T-helper 2 cell treated with Interferon-gamma antibody and Interleukin-4, amounts not matched to agents 5 μg/mL and 100 μg/mL, for 36 hours (primary cell): Measurements from ENCODE around the gene XCL2.

Experiments
- DNase-seq: peaks from one replicate; pipeline ENCODE4 v3.0.0; 2021; ENCODE audit warnings: low spot score
- H3K27ac Mint-ChIP-seq: one replicate; pipeline ENCODE4 v1.8.0; 2021; ENCODE audit warnings: mild to moderate bottlenecking, mixed read lengths
- H3K27me3 Mint-ChIP-seq: one replicate; pipeline ENCODE4 v1.8.0; 2021; ENCODE audit warnings: low read depth, mixed read lengths
- H3K36me3 Mint-ChIP-seq: one replicate; pipeline ENCODE4 v1.8.0; 2021; ENCODE audit warnings: low read depth, mixed read lengths
- H3K4me1 Mint-ChIP-seq: one replicate; pipeline ENCODE4 v1.8.0; 2021; ENCODE audit warnings: low read depth, mixed read lengths
- H3K4me3 Mint-ChIP-seq: one replicate; pipeline ENCODE4 v1.8.0; 2022; ENCODE audit warnings: mild to moderate bottlenecking, moderate library complexity, mixed read lengths
- H3K9me3 Mint-ChIP-seq: one replicate; pipeline ENCODE4 v1.8.0; 2021; ENCODE audit warnings: mixed read lengths

Gene XCL2

GRCh38 chr1:168498956-168499687, 44.7 kb downstream of the XCL2 start:
- Mint-ChIP-seq H3K9me3 (no peaks in the 10 kb centered on the region), H3K4me3 (no peak overlapping the region), H3K4me1 (peaks cover 42% of the 10 kb centered on the region), H3K27ac (peak overlapping the region; percentile 3), H3K36me3 (peaks cover 3% of the 10 kb centered on the region), H3K27me3 (peaks cover 5% of the 10 kb centered on the region)
- DNase-seq, result no peak

- no peak for DNase-seq
- Mint-ChIP-seq H3K36me3 (peaks cover 2% of the 10 kb centered on the region), H3K27ac (no peak overlapping the region), H3K4me3 (no peak overlapping the region), H3K27me3 (peaks cover 5% of the 10 kb centered on the region), H3K9me3 (no peaks in the 10 kb centered on the region), H3K4me1 (peaks cover 33% of the 10 kb centered on the region)
Measured at GRCh38 chr1:168498159-168498631, 45.6 kb downstream of the XCL2 start.

- no peak overlapping the region for H3K27ac Mint-ChIP-seq
- H3K27me3 Mint-ChIP-seq, result peaks cover 8% of the 10 kb centered on the region
- H3K9me3 Mint-ChIP-seq, result no peaks in the 10 kb centered on the region
- no peak for DNase-seq
- H3K36me3 Mint-ChIP-seq, result peaks cover 2% of the 10 kb centered on the region
- H3K4me1 Mint-ChIP-seq, result peaks cover 33% of the 10 kb centered on the region
- no peak overlapping the region for H3K4me3 Mint-ChIP-seq
Measured at GRCh38 chr1:168497376-168497950, 46.3 kb downstream of the XCL2 start.

- Mint-ChIP-seq H3K9me3 (peaks cover 3% of the 10 kb centered on the region), H3K4me1 (peaks cover 2% of the 10 kb centered on the region), H3K36me3 (peaks cover 1% of the 10 kb centered on the region), H3K27me3 (peaks cover 12% of the 10 kb centered on the region), H3K4me3 (no peak overlapping the region), H3K27ac (no peak overlapping the region)
- no peak for DNase-seq
Measured at GRCh38 chr1:168491527-168492164, 52.2 kb downstream of the XCL2 start.
